Endodermal cell (in vitro differentiated cells): ENCODE results near the gene B4GALT5. TPM values are rescaled to one million over a fixed set of nuclear protein-coding genes. Genes with fewer than 3 reads are reported as not detected.
"Not testable (repeated sequence)": the region's sequence is repeated elsewhere in the genome, so short reads cannot be mapped to it uniquely, and the experiment has no call there.

Experiments
- DNase-seq: peaks from one replicate; pipeline ENCODE4 v3.0.0-alpha.2; 2017
- H3K27ac ChIP-seq: 2 replicates; pipeline ENCODE4 v1.5.1; 2013; ENCODE audit warnings: mild to moderate bottlenecking, low read depth, low read length, moderate library complexity
- H3K27me3 ChIP-seq: 2 replicates; pipeline ENCODE4 v1.6.1; 2013; ENCODE audit warnings: mild to moderate bottlenecking, low read length, moderate library complexity; ENCODE audit not compliant: insufficient read depth, control insufficient read depth, poor library complexity, severe bottlenecking
- H3K36me3 ChIP-seq: 2 replicates; pipeline ENCODE4 v1.7.0; 2013; ENCODE audit warnings: mild to moderate bottlenecking, low read length, moderate library complexity; ENCODE audit not compliant: control insufficient read depth, insufficient read depth
- H3K4me1 ChIP-seq: one replicate; pipeline ENCODE4 v1.7.0; 2013; ENCODE audit warnings: low read length; ENCODE audit not compliant: control insufficient read depth, insufficient read depth
- H3K4me3 ChIP-seq: 2 replicates; pipeline ENCODE4 v1.5.1; 2013; ENCODE audit warnings: mild to moderate bottlenecking, low read length, moderate library complexity
- H3K9ac ChIP-seq: 2 replicates; pipeline ENCODE4 v1.6.1; 2013; ENCODE audit warnings: mild to moderate bottlenecking, low read length, moderate library complexity; ENCODE audit not compliant: poor library complexity, severe bottlenecking; ENCODE audit errors: extremely low read depth
- H3K9me3 ChIP-seq: 2 replicates; pipeline ENCODE4 v1.6.1; 2013; ENCODE audit warnings: mild to moderate bottlenecking, low read length, moderate library complexity; ENCODE audit not compliant: control insufficient read depth
- H3K27ac Mint-ChIP-seq: 2 replicates; pipeline ENCODE4 v1.8.0; 2020; ENCODE audit warnings: mixed read lengths
- H3K27me3 Mint-ChIP-seq: 2 replicates; pipeline ENCODE4 v1.8.0; 2021; ENCODE audit warnings: mild to moderate bottlenecking, mixed read lengths; ENCODE audit not compliant: insufficient read depth
- H3K36me3 Mint-ChIP-seq: 2 replicates; pipeline ENCODE4 v1.8.0; 2020; ENCODE audit warnings: low read depth, mixed read lengths
- H3K4me1 Mint-ChIP-seq: 2 replicates; pipeline ENCODE4 v1.8.0; 2020; ENCODE audit warnings: mixed read lengths
- H3K4me3 Mint-ChIP-seq: 2 replicates; pipeline ENCODE4 v1.8.0; 2020; ENCODE audit warnings: mild to moderate bottlenecking, moderate library complexity, mixed read lengths
- H3K9me3 Mint-ChIP-seq: 2 replicates; pipeline ENCODE4 v1.8.0; 2020; ENCODE audit warnings: mild to moderate bottlenecking, mixed read lengths
- CTCF ChIP-seq: fragments of 200-600 bp; sonication (generic); conservative IDR thresholded peaks from 2 replicates; pipeline ENCODE4 v1.5.0; 2021; ENCODE audit warnings: antibody characterized with exemption, mild to moderate bottlenecking
- WGBS, 2 experiments: methylation state at CpG; one replicate each; pipeline versions ENCODE4 v1.1.5 to v1.1.7; 2013; ENCODE audit warnings: missing lambda C conversion rate in 2 of 2, mixed read lengths in 1 of 2; ENCODE audit not compliant: insufficient coverage in 1 of 2, insufficient read length in 1 of 2; 5-methylcytosine and 5-hydroxymethylcytosine counted together
- total RNA-seq, 2 donors: library from RNA; stranded (reverse); fragmentation: NEBNext Ultra II Directional in 1 of 2; extraction: Animal tissue kit (Norgen Biotek cat#: 25700) in 1 of 2; gene quantifications; 2 replicates in 1 of 2; 3 replicates in 1 of 2; pipeline ENCODE4 v1.2.1, GENCODE V29; 2021

The B4GALT5 gene
- total RNA-seq, 2 donors from 2014 or later, result 57.0 to 58.8 TPM

- H3K4me3 ChIP-seq, result no peak overlapping the region
- H3K27ac ChIP-seq, result no peak overlapping the region
- no peak overlapping the region for H3K9ac ChIP-seq
- H3K27ac Mint-ChIP-seq, result no peak overlapping the region
- H3K4me1 ChIP-seq, result peaks cover 4% of the 10 kb centered on the region
- H3K36me3 ChIP-seq, result no peaks in the 10 kb centered on the region
- H3K36me3 Mint-ChIP-seq, result no peaks in the 10 kb centered on the region
- no peaks in the 10 kb centered on the region for H3K9me3 ChIP-seq
- peaks cover 10% of the 10 kb centered on the region for H3K4me1 Mint-ChIP-seq
- H3K9me3 Mint-ChIP-seq, result peaks cover 3% of the 10 kb centered on the region
- TF ChIP-seq CTCF, result no peak
- H3K27me3 Mint-ChIP-seq, result no peaks in the 10 kb centered on the region
- no peaks in the 10 kb centered on the region for H3K27me3 ChIP-seq
- DNase-seq, result no peak
- H3K4me3 Mint-ChIP-seq, result no peak overlapping the region
- 88% methylated on average over 3 of the region's 3 CpGs; no CpG with 5 or more reads in 1 of the 2 experiments for WGBS, 2 experiments
Observed at GRCh38 chr20:49727894-49728885, 14.5 kb upstream of the B4GALT5 start.

GRCh38 chr20:49727478-49727877, 13.8 kb upstream of the B4GALT5 start:
- no peaks in the 10 kb centered on the region for H3K27me3 Mint-ChIP-seq

GRCh38 chr20:49725694-49726093, 12.0 kb upstream of the B4GALT5 start:
- 88 to 91% methylated on average over 1 to 2 of the region's 2 CpGs for WGBS, 2 experiments
- Histone ChIP-seq H3K27me3 (no peaks in the 10 kb centered on the region), H3K9ac (no peak overlapping the region), H3K36me3 (no peaks in the 10 kb centered on the region), H3K4me1 (peaks cover 4% of the 10 kb centered on the region), H3K9me3 (no peaks in the 10 kb centered on the region), H3K27ac (no peak overlapping the region), H3K4me3 (no peak overlapping the region)
- Mint-ChIP-seq H3K27me3 (no peaks in the 10 kb centered on the region), H3K4me3 (no peak overlapping the region), H3K36me3 (no peaks in the 10 kb centered on the region), H3K4me1 (peaks cover 10% of the 10 kb centered on the region), H3K9me3 (peaks cover 3% of the 10 kb centered on the region), H3K27ac (no peak overlapping the region)
- DNase-seq, result no peak
- no peak for TF ChIP-seq CTCF

More at GRCh38 chr20:49727478-49727877, 13.8 kb upstream of the B4GALT5 start:
- Mint-ChIP-seq H3K9me3 (peaks cover 3% of the 10 kb centered on the region), H3K4me3 (no peak overlapping the region), H3K27ac (no peak overlapping the region), H3K4me1 (peaks cover 10% of the 10 kb centered on the region), H3K36me3 (no peaks in the 10 kb centered on the region)
- no peak overlapping the region for H3K4me3 ChIP-seq
- H3K27ac ChIP-seq, result no peak overlapping the region
- H3K27me3 ChIP-seq, result no peaks in the 10 kb centered on the region
- DNase-seq, result no peak
- H3K36me3 ChIP-seq, result no peaks in the 10 kb centered on the region
- 67 to 85% methylated on average over 3 to 4 of the region's 4 CpGs for WGBS, 2 experiments
- H3K4me1 ChIP-seq, result peaks cover 4% of the 10 kb centered on the region
- no peak for TF ChIP-seq CTCF
- no peaks in the 10 kb centered on the region for H3K9me3 ChIP-seq
- no peak overlapping the region for H3K9ac ChIP-seq

GRCh38 chr20:49725224-49725606, 11.5 kb upstream of the B4GALT5 start:
- H3K27ac Mint-ChIP-seq, result not testable (repeated sequence)
- H3K4me1 Mint-ChIP-seq, result peaks cover 10% of the 10 kb centered on the region
- WGBS, 2 experiments, result 92 to 94% methylated on average over 7 of the region's 7 CpGs

More at GRCh38 chr20:49725224-49725606, 11.5 kb upstream of the B4GALT5 start:
- not testable (repeated sequence) for H3K27me3 ChIP-seq, H3K27ac ChIP-seq, H3K36me3 ChIP-seq, H3K27me3 Mint-ChIP-seq, H3K9me3 Mint-ChIP-seq, H3K9me3 ChIP-seq, H3K9ac ChIP-seq, H3K4me3 ChIP-seq, H3K4me1 ChIP-seq, DNase-seq, H3K4me3 Mint-ChIP-seq, H3K36me3 Mint-ChIP-seq
